ENCODE results near the gene USP25.

Gene USP25

DNA sequence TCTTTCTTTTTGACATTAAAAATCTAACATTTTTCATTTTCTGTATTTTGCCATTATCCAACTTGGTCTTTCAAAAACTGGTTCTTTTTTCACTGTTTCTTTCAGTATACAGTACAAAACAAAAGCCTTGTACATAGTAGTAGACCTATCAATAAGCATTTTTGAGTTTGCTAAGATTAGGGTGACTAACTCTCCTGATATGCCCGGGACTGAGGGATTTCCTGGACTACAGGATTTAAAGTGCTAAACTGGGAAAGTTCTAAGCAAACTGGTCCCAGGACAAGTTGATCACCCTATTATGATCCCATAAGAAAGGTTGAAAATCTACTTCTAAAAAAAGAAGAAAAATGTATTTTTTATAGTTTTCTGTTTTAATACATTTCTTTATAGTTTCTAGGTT, 120.9 kb downstream of the USP25 start:
- Histone ChIP-seq H3K9ac (no peak overlapping the region), H3K79me2 (ENCODE audit: insufficient read depth, low read depth) (no peaks in the 10 kb centered on the region), H3K27ac (no peak overlapping the region), H3K27me3 (ENCODE audit: insufficient read depth, low read depth) (no peaks in the 10 kb centered on the region), H3K36me3 (ENCODE audit: insufficient read depth) (no peaks in the 10 kb centered on the region; the same call in 1 of the 2 replicates), H2AFZ (ENCODE audit: low read depth) (no peak overlapping the region), H3K4me1 (ENCODE audit: low read depth, poor library complexity, severe bottlenecking) (no peaks in the 10 kb centered on the region), H3K4me2 (no peak overlapping the region), H4K20me1 (ENCODE audit: insufficient read depth) (no peaks in the 10 kb centered on the region), H3K4me3 (IDR thresholded peaks at IDR 0.05; ENCODE audit: insufficient read depth, low read depth, low read length) (no peak overlapping the region)
- TF ChIP-seq, protein P1, sequence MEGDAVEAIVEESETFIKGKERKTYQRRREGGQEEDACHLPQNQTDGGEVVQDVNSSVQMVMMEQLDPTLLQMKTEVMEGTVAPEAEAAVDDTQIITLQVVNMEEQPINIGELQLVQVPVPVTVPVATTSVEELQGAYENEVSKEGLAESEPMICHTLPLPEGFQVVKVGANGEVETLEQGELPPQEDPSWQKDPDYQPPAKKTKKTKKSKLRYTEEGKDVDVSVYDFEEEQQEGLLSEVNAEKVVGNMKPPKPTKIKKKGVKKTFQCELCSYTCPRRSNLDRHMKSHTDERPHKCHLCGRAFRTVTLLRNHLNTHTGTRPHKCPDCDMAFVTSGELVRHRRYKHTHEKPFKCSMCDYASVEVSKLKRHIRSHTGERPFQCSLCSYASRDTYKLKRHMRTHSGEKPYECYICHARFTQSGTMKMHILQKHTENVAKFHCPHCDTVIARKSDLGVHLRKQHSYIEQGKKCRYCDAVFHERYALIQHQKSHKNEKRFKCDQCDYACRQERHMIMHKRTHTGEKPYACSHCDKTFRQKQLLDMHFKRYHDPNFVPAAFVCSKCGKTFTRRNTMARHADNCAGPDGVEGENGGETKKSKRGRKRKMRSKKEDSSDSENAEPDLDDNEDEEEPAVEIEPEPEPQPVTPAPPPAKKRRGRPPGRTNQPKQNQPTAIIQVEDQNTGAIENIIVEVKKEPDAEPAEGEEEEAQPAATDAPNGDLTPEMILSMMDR (conservative IDR thresholded peaks at IDR 0.05; ENCODE audit: low read depth, low read length) = no peak

DNA sequence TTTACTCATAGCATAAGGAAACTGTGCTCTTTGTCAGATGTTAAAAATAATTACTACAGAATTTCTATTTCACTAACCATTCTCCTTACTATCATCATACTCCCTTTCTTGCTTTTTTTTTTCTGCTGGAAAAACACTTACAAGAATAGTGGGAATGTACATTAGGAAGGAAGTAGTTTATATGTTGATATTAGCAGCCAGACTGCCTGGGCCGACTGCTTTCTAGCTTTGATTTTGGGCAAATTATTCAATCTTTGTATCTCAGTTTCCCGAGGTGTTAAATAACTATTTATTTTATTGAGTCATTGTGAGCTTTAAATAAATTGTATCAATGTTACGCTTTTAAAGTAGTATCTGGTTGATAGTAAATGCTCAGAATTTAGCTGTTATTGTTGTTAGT, 122.4 kb downstream of the USP25 start:
- H2AFZ ChIP-seq (ENCODE audit: low read depth) = no peak overlapping the region
- H3K36me3 ChIP-seq (ENCODE audit: insufficient read depth) = no peaks in the 10 kb centered on the region; the same call in 1 of the 2 replicates
- no peak overlapping the region for H3K27ac ChIP-seq
- no peak overlapping the region for H3K4me2 ChIP-seq
- no peaks in the 10 kb centered on the region for H4K20me1 ChIP-seq (ENCODE audit: insufficient read depth)
- H3K9ac ChIP-seq = no peak overlapping the region
- TF ChIP-seq, protein P1 (conservative IDR thresholded peaks at IDR 0.05; ENCODE audit: low read depth, low read length) = no peak
- no peaks in the 10 kb centered on the region for H3K27me3 ChIP-seq (ENCODE audit: insufficient read depth, low read depth)
- no peaks in the 10 kb centered on the region for H3K79me2 ChIP-seq (ENCODE audit: insufficient read depth, low read depth)
- H3K4me3 ChIP-seq (IDR thresholded peaks at IDR 0.05; ENCODE audit: insufficient read depth, low read depth, low read length) = no peak overlapping the region
- no peaks in the 10 kb centered on the region for H3K4me1 ChIP-seq (ENCODE audit: low read depth, poor library complexity, severe bottlenecking)

DNA sequence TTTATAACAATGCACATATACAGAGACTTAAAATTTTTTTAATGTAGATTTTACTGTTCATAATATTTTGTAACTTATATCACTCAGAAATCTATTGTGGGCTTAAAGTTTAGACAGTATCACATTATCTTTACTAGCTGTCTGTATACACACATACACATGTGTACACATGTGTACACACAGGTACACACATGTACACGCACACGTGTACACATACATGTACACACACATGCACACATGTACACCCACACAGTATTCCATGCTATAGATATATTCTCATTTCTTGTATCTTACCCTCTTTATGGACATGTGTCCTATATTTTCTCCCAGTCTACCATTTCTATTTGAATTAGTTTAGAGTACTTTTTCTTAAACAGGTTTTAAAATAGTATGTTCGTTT, 123.3 kb downstream of the USP25 start:
- no peaks in the 10 kb centered on the region; the same call in 1 of the 2 replicates for H3K36me3 ChIP-seq (ENCODE audit: insufficient read depth)
- no peak overlapping the region for H3K27ac ChIP-seq
- H3K4me3 ChIP-seq (IDR thresholded peaks at IDR 0.05; ENCODE audit: insufficient read depth, low read depth, low read length) = no peak overlapping the region
- no peak overlapping the region for H2AFZ ChIP-seq (ENCODE audit: low read depth)
- H3K27me3 ChIP-seq (ENCODE audit: insufficient read depth, low read depth) = no peaks in the 10 kb centered on the region
- H3K79me2 ChIP-seq (ENCODE audit: insufficient read depth, low read depth) = no peaks in the 10 kb centered on the region
- no peaks in the 10 kb centered on the region for H4K20me1 ChIP-seq (ENCODE audit: insufficient read depth)
- H3K4me2 ChIP-seq = no peak overlapping the region
- no peak overlapping the region for H3K9ac ChIP-seq
- TF ChIP-seq, protein P1 (conservative IDR thresholded peaks at IDR 0.05; ENCODE audit: low read depth, low read length) = no peak
- H3K4me1 ChIP-seq (ENCODE audit: low read depth, poor library complexity, severe bottlenecking) = no peaks in the 10 kb centered on the region

DNA sequence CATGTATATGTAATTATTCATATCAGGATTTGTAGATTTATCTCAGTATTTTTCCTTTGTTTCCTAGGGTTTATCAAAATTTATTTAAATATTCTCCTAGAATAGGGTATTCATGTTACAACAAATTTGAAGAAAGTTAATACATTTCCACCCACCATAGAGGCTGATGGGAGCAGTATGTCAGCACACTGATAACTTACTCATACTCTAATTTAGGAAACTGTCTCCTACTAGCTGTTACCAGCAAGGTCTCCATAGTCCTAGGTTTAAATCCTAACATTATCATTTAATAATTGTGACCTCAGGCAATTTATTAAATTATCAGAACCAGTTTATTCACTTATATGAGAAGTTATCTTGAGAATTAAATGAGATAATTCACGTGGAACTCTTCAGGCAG, 127.0 kb downstream of the USP25 start:
- no peak overlapping the region for H3K4me2 ChIP-seq
- H3K27me3 ChIP-seq (ENCODE audit: insufficient read depth, low read depth) = no peaks in the 10 kb centered on the region
- no peaks in the 10 kb centered on the region for H4K20me1 ChIP-seq (ENCODE audit: insufficient read depth)
- H3K79me2 ChIP-seq (ENCODE audit: insufficient read depth, low read depth) = no peaks in the 10 kb centered on the region
- no peaks in the 10 kb centered on the region for H3K4me1 ChIP-seq (ENCODE audit: low read depth, poor library complexity, severe bottlenecking)
- H2AFZ ChIP-seq (ENCODE audit: low read depth) = no peak overlapping the region
- H3K27ac ChIP-seq = no peak overlapping the region
- no peak overlapping the region for H3K9ac ChIP-seq
- no peaks in the 10 kb centered on the region for H3K36me3 ChIP-seq (ENCODE audit: insufficient read depth)
- H3K4me3 ChIP-seq (IDR thresholded peaks at IDR 0.05; ENCODE audit: insufficient read depth, low read depth, low read length) = no peak overlapping the region
- TF ChIP-seq, protein P1 (conservative IDR thresholded peaks at IDR 0.05; ENCODE audit: low read depth, low read length) = no peak
